Thyroid gland (tissue), 4 donors: Measurements from ENCODE around the gene GSX1. TPM values are rescaled to one million over a fixed set of nuclear protein-coding genes. Genes with fewer than 3 reads are reported as not detected.

Experiments used
- DNase-seq, 2 donors: peaks; one replicate each; pipeline ENCODE4 v3.0.0-alpha.2; 2019
- H3K27ac ChIP-seq, 3 donors: fragments of 200-600 bp; sonication (generic); 1 replicate in 2 of 3; 2 replicates in 1 of 3; pipeline ENCODE4 v1.5.1; 2016 to 2019; ENCODE audit warnings: mild to moderate bottlenecking in 1 of 3, moderate library complexity in 1 of 3
- H3K27me3 ChIP-seq: fragments of 200-600 bp; sonication (generic); one replicate; pipeline ENCODE4 v1.5.1; 2019
- H3K36me3 ChIP-seq, 2 donors: fragments of 200-600 bp; sonication (generic); one replicate each; pipeline ENCODE4 v1.5.1; 2016 to 2019
- H3K4me1 ChIP-seq, 2 donors: fragments of 200-600 bp; sonication (generic); one replicate each; pipeline ENCODE4 v1.5.1; 2017 to 2019
- H3K4me3 ChIP-seq, 3 donors: fragments of 200-600 bp; sonication (generic); replicated peaks in 1 of 3; 1 replicate in 2 of 3; 2 replicates in 1 of 3; pipeline ENCODE4 v1.5.1; 2016; ENCODE audit warnings: mild to moderate bottlenecking in 1 of 3
- H3K9me3 ChIP-seq: fragments of 200-600 bp; sonication (generic); one replicate; pipeline ENCODE4 v1.5.1; 2017
- CTCF ChIP-seq, 6 experiments: fragments of 200-600 bp in 3 of 6; fragments of 450-650 bp in 3 of 6; sonication (generic) in 3 of 6; IDR thresholded peaks; one replicate each; pipeline ENCODE4 v1.5.1; 2016 to 2019; ENCODE audit warnings: antibody characterized with exemption in 6 of 6, mild to moderate bottlenecking in 2 of 6, inconsistent platforms in 1 of 6, moderate library complexity in 1 of 6
- POLR2A ChIP-seq, 2 donors: fragments of 450-650 bp; IDR thresholded peaks; one replicate each; pipeline ENCODE4 v1.6.1; 2017; ENCODE audit warnings: antibody characterized with exemption in 2 of 2, mild to moderate bottlenecking in 2 of 2, moderate library complexity in 1 of 2
- WGBS, 2 donors: methylation state at CpG; one replicate each; pipeline ENCODE4 v1.1.5; 2017; 5-methylcytosine and 5-hydroxymethylcytosine counted together
- intact Hi-C: fragments of 100-400 bp; cut with DNase I; formaldehyde crosslinking; loops from one replicate; pipeline ENCODE4 v1.15.1; 2023
- total RNA-seq, 4 donors: library from RNA; depleted of rRNA; stranded (reverse); fragments of >200 nt; gene quantifications; one replicate each; pipeline ENCODE4 v1.2.3, GENCODE V29; 2016

GSX1 gene
- total RNA-seq, 4 donors from 2014 or later, result not detected

DNA sequence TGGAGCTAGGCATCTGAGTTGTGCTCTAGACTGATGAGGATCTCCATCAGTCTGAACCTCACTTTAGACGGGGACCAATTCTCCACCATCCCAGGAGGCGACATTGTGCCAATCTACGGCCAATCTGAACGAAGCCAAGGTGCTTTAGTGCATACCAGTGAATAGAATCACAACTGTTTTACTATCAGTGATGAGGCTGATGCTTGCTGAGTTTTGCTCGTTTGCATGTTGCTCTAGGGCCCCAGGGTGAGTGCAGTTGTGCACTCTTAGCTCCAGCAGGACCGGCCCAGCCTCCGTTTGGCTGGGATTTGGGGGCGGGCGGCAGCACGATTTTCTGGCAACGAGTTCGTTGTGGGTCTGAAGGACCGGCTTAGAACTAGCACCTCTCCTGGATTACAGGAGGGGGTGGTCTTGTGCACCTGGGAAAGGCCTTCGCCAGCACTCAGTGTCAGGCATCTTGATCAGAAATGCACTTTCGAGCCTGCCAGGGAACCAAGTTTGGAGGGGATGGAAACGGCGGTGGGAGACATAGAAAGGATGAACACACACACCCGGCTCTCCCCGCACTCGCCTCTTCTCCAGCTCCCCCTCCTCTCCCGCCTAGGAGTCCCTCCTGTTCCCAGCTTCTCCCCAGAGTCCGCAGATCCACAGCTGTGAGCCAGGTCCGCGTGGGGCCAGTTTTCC lies 4.4 kb downstream of the GSX1 start:
- H3K36me3 ChIP-seq, result no peaks in the 10 kb centered on the region
- 0 to 3% methylated on average over 15 to 22 of the region's 24 CpGs for WGBS, 2 donors
- peaks cover 40% of the 10 kb centered on the region for H3K27me3 ChIP-seq

DNA sequence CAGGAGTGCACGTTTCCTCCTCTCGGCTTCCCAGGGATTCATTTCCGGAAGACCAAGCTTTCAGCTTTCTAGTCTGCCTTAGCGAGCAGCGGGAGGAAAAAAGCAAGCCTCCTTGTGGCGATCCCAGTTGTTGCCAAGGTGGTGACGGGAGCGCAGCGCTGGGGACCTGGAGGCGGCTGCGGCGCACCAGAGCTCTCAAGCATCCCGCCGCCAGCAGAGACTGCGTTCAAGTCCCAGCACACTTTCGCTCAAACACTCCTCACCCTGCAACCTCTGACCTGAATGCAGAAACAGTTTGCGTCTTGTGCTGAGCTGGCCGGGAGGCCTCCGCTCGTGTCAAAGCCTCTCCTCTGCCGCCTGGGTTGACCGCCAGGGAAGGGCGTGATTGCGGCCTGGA lies 4.9 kb downstream of the GSX1 start:
- no peak overlapping the region for H3K4me3 ChIP-seq
- WGBS, 2 donors, result 2 to 3% methylated on average over 18 to 23 of the region's 24 CpGs
- no peak for DNase-seq
- TF ChIP-seq CTCF (IDR thresholded peaks at IDR 0.05) (no peak), POLR2A (IDR thresholded peaks at IDR 0.05) (no peak)
- H3K4me1 ChIP-seq, result peaks cover 0 to 8% of the 10 kb centered on the region in 2 donors
- intact Hi-C loops, result no loop called here
- no peak overlapping the region for H3K27ac ChIP-seq
- no peaks in the 10 kb centered on the region for H3K36me3 ChIP-seq
- no peaks in the 10 kb centered on the region for H3K9me3 ChIP-seq
- H3K27me3 ChIP-seq, result peaks cover 34% of the 10 kb centered on the region

More for the DNA sequence above, 4.4 kb downstream of the GSX1 start:
- no peaks in the 10 kb centered on the region for H3K9me3 ChIP-seq
- no peak for TF ChIP-seq CTCF (IDR thresholded peaks at IDR 0.05)
- TF ChIP-seq POLR2A (IDR thresholded peaks at IDR 0.05), result no peak
- H3K27ac ChIP-seq, result no peak overlapping the region
- no peak overlapping the region for H3K4me3 ChIP-seq
- DNase-seq, result no peak
- H3K4me1 ChIP-seq, result peaks cover 0 to 12% of the 10 kb centered on the region in 2 donors
- intact Hi-C loops, result no loop called here

GRCh38 chr13:27806744-27807387 lies 14.6 kb downstream of the GSX1 start:
- Histone ChIP-seq H3K4me1 (no peaks in the 10 kb centered on the region), H3K9me3 (no peaks in the 10 kb centered on the region), H3K36me3 (no peaks in the 10 kb centered on the region), H3K27ac (no peak overlapping the region), H3K4me3 (no peak overlapping the region), H3K27me3 (peaks cover 3% of the 10 kb centered on the region)
- intact Hi-C loops, result no loop called here
- DNase-seq, result no peak
- TF ChIP-seq CTCF (IDR thresholded peaks at IDR 0.05) (no peak), POLR2A (IDR thresholded peaks at IDR 0.05) (no peak)
- WGBS, 2 donors, result 21 to 27% methylated on average over 8 of the region's 8 CpGs

DNA sequence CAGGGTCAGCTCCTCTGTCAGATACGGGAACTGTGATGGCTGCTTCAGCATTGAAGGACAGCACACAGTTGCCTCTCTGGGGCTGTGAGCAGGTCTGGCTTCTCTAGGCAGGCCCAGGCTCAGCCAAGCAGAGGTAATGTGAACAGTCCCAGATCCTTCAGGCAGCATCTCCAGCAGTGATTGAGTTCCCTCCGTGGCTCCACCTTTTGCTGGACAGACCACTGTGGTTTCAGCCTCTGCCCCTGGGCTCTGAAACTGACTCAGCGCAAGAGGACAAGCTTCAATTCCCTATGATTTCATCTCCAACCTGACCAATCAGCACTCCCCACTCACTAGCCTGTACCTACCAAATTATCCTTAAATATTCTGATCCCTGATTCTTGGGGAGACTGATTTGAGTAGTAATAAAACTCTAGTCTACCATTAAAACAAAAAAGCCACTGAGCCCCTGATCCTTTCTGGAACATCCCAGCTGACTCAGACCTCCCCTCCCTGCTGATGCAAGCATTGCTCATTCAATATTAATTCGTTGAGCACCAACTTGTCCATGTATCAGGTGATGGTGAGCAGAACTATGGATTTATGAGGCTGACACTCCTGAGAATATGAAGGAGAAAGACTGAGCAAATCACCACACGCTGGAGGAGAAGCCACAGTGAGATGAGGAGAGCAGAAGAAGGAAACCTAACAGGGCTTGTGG lies 16.7 kb downstream of the GSX1 start:
- Histone ChIP-seq H3K27me3 (peaks cover 3% of the 10 kb centered on the region), H3K4me3 (no peak overlapping the region), H3K36me3 (no peaks in the 10 kb centered on the region), H3K4me1 (no peaks in the 10 kb centered on the region), H3K9me3 (no peaks in the 10 kb centered on the region), H3K27ac (no peak overlapping the region)
- no peak for DNase-seq
- intact Hi-C loops, result no loop called here
- WGBS, 2 donors, result 66 to 68% methylated on average over 4 to 5 of the region's 5 CpGs
- TF ChIP-seq CTCF (IDR thresholded peaks at IDR 0.05), result no peak
- TF ChIP-seq POLR2A (IDR thresholded peaks at IDR 0.05), result no peak

- H3K36me3 ChIP-seq, result no peaks in the 10 kb centered on the region
- no peak for DNase-seq
- WGBS, 2 donors, result 68 to 69% methylated on average over 7 of the region's 7 CpGs
- intact Hi-C loops, result no loop called here
- no peak overlapping the region for H3K4me3 ChIP-seq
- TF ChIP-seq POLR2A (IDR thresholded peaks at IDR 0.05) (no peak), CTCF (IDR thresholded peaks at IDR 0.05) (no peak)
- no peaks in the 10 kb centered on the region for H3K27me3 ChIP-seq
- H3K27ac ChIP-seq, result no peak overlapping the region
- H3K9me3 ChIP-seq, result no peaks in the 10 kb centered on the region
- H3K4me1 ChIP-seq, result no peaks in the 10 kb centered on the region
Observed at GRCh38 chr13:27810009-27810408, 17.7 kb downstream of the GSX1 start.
